Neural crest cell (in vitro differentiated cells): ENCODE measurements around the gene MYH6. TPM values are rescaled to one million over a fixed set of nuclear protein-coding genes. Genes with fewer than 3 reads are reported as not detected.

Source experiments
- DNase-seq: peaks from one replicate; pipeline ENCODE4 v3.0.0; 2021; ENCODE audit warnings: low read depth, mixed read lengths, low spot score
- H3K27ac Mint-ChIP-seq: one replicate; pipeline ENCODE4 v1.8.0; 2021; ENCODE audit warnings: mild to moderate bottlenecking, mixed read lengths; ENCODE audit not compliant: unreplicated experiment
- H3K27me3 Mint-ChIP-seq: 2 replicates; pipeline ENCODE4 v1.8.0; 2021; ENCODE audit warnings: low read depth, mild to moderate bottlenecking, mixed read lengths
- H3K36me3 Mint-ChIP-seq: 2 replicates; pipeline ENCODE4 v1.8.0; 2021; ENCODE audit warnings: low read depth, mild to moderate bottlenecking, mixed read lengths
- H3K4me1 Mint-ChIP-seq: 2 replicates; pipeline ENCODE4 v1.8.0; 2021; ENCODE audit warnings: mixed read lengths
- H3K4me3 Mint-ChIP-seq: one replicate; pipeline ENCODE4 v1.8.0; 2021; ENCODE audit warnings: mild to moderate bottlenecking, mixed read lengths
- H3K9me3 Mint-ChIP-seq: 2 replicates; pipeline ENCODE4 v1.8.0; 2021; ENCODE audit warnings: mixed read lengths
- total RNA-seq: library from RNA; stranded (reverse); gene quantifications from 2 replicates; pipeline ENCODE4 v1.2.1, GENCODE V29; 2021
- TF ChIP-seq, protein P1 (sequence below): fragments of 200-600 bp; sonication (generic); conservative IDR thresholded peaks from 2 replicates; pipeline ENCODE4 v1.5.0; 2021; ENCODE audit warnings: antibody characterized with exemption, mild to moderate bottlenecking

MYH6 gene
- total RNA-seq, 1 donor from 2014 or later = not detected

GRCh38 chr14:23443881-23444280, 35.8 kb upstream of the MYH6 start:
- TF ChIP-seq, protein P1, sequence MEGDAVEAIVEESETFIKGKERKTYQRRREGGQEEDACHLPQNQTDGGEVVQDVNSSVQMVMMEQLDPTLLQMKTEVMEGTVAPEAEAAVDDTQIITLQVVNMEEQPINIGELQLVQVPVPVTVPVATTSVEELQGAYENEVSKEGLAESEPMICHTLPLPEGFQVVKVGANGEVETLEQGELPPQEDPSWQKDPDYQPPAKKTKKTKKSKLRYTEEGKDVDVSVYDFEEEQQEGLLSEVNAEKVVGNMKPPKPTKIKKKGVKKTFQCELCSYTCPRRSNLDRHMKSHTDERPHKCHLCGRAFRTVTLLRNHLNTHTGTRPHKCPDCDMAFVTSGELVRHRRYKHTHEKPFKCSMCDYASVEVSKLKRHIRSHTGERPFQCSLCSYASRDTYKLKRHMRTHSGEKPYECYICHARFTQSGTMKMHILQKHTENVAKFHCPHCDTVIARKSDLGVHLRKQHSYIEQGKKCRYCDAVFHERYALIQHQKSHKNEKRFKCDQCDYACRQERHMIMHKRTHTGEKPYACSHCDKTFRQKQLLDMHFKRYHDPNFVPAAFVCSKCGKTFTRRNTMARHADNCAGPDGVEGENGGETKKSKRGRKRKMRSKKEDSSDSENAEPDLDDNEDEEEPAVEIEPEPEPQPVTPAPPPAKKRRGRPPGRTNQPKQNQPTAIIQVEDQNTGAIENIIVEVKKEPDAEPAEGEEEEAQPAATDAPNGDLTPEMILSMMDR = no peak
- DNase-seq = no peak
- Mint-ChIP-seq H3K4me1 (peaks cover 14% of the 10 kb centered on the region), H3K27me3 (peaks cover 4% of the 10 kb centered on the region), H3K9me3 (no peaks in the 10 kb centered on the region), H3K27ac (no peak overlapping the region), H3K4me3 (no peak overlapping the region), H3K36me3 (no peaks in the 10 kb centered on the region)

DNA sequence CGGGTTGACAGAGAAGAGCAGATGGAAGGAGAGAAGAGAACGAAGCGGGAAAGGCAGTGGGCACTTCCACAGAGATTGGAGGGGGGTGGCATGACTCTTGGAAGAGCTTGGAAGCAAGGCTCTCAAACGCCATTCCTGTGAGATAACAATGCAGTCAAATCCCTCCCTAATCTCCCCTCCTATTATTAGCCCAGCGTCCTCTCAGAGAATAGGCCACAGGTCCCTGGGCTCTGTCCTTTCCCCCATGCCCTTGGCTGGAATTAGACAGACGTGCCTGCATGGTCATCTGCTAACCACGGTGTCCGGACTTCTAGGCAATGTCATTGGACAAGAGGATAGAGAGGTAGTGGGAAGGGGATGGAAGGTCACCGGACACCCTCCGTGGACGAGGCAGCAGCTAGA, 35.3 kb upstream of the MYH6 start:
- Mint-ChIP-seq H3K36me3 (no peaks in the 10 kb centered on the region), H3K27ac (no peak overlapping the region), H3K4me1 (peaks cover 19% of the 10 kb centered on the region), H3K4me3 (no peak overlapping the region), H3K9me3 (no peaks in the 10 kb centered on the region), H3K27me3 (peaks cover 3% of the 10 kb centered on the region)
- no peak for DNase-seq
- TF ChIP-seq, protein P1 = no peak

- H3K9me3 Mint-ChIP-seq = no peaks in the 10 kb centered on the region
- TF ChIP-seq, protein P1 = no peak
- H3K27me3 Mint-ChIP-seq = no peaks in the 10 kb centered on the region
- no peaks in the 10 kb centered on the region for H3K36me3 Mint-ChIP-seq
- H3K4me3 Mint-ChIP-seq = no peak overlapping the region
- H3K4me1 Mint-ChIP-seq = peaks cover 24% of the 10 kb centered on the region
- DNase-seq = no peak
- H3K27ac Mint-ChIP-seq = peak overlapping the region; percentile 54
Measured at GRCh38 chr14:23442721-23443356, 34.8 kb upstream of the MYH6 start.

DNA sequence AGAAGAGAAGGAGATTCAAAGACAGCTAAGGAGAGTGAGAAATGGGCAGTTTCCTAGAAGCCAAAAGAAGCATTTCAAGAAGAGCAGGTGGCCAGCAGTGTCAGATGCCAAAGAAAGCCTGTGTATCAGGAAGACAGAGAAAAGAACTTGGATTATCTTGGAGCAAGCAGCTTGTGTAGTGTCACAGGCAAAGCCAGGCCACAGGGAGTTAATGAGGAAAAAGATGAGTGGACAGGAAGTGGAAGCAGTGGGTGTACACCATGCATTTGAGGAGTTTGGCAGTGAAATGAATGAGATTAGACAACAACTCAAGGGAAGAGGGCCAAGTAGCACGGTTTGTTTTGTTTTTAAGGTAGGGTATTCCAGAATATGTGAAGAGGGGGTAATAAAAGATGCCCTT, 33.0 kb upstream of the MYH6 start:
- DNase-seq = no peak
- H3K27me3 Mint-ChIP-seq = no peaks in the 10 kb centered on the region
- H3K27ac Mint-ChIP-seq = no peak overlapping the region
- H3K4me3 Mint-ChIP-seq = no peak overlapping the region
- H3K36me3 Mint-ChIP-seq = no peaks in the 10 kb centered on the region
- TF ChIP-seq, protein P1 = no peak
- H3K4me1 Mint-ChIP-seq = peaks cover 38% of the 10 kb centered on the region
- no peaks in the 10 kb centered on the region for H3K9me3 Mint-ChIP-seq

DNA sequence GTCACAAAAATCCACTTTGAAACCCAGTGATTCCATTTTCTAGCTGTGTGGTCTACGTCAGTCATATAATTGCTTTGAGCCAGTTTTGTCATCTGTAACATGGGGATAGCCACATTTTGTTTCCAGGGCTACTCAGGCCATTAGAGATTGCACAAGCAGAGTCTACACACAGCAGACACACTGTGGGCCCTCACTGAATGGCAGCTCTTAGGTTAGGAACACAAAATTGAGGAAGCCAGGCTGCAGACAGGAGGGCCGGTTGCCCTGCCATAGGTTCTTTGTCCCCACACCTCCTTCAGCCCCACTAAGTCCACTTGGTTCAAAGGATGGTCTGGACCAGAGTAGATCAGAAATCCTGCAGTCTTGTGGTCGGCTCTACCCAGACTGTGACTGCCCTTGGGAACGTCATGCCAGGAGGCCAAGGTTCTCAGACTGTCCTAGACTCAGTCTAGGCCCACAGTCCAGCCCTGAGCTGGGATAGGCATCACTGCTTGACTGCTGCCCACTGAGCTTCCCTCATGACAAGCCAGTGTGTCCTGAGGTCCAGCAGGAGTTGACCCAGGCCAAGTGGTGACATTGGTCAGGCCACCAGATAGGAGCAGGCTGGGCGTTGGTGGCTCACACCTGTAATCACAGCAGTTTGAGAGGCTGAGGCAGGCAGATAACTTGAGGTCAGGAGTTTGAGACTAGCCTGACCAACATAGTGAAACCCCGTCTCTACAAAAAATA, 31.2 kb upstream of the MYH6 start:
- TF ChIP-seq, protein P1 = no peak
- Mint-ChIP-seq H3K4me1 (peaks cover 50% of the 10 kb centered on the region), H3K27ac (peak overlapping the region; percentile 97), H3K4me3 (no peak overlapping the region), H3K36me3 (no peaks in the 10 kb centered on the region), H3K9me3 (no peaks in the 10 kb centered on the region), H3K27me3 (peaks cover 2% of the 10 kb centered on the region)
- DNase-seq = no peak
